ENCODE results near the gene TMEM45A.
"Not testable (repeated sequence)": the region's sequence is repeated elsewhere in the genome, so short reads cannot be mapped to it uniquely, and the experiment has no call there.

Gene TMEM45A

DNA sequence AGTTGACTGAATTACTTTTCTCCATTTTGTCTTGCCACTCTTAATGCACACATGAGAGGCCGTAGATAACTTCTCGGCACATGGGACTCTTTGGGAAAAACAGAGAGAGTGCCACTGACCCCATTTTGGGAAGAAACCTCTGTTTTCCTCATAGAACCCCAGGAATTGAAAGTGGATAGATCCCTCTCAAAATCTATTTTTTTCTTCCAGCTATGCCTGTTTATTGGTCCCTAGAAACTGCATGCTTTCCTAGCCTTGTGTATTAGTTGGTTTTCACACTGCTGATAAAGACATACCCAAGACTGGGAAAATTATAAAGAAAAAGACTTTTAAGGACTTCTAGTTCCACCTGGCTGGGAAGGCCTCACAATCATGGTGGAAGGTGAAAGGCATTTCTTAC lies 23.7 kb upstream of the TMEM45A start:
- no peak overlapping the region for H3K4me3 ChIP-seq
- no peak for DNase-seq (ENCODE audit: low spot score)
- TF ChIP-seq, protein P1, sequence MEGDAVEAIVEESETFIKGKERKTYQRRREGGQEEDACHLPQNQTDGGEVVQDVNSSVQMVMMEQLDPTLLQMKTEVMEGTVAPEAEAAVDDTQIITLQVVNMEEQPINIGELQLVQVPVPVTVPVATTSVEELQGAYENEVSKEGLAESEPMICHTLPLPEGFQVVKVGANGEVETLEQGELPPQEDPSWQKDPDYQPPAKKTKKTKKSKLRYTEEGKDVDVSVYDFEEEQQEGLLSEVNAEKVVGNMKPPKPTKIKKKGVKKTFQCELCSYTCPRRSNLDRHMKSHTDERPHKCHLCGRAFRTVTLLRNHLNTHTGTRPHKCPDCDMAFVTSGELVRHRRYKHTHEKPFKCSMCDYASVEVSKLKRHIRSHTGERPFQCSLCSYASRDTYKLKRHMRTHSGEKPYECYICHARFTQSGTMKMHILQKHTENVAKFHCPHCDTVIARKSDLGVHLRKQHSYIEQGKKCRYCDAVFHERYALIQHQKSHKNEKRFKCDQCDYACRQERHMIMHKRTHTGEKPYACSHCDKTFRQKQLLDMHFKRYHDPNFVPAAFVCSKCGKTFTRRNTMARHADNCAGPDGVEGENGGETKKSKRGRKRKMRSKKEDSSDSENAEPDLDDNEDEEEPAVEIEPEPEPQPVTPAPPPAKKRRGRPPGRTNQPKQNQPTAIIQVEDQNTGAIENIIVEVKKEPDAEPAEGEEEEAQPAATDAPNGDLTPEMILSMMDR (IDR thresholded peaks at IDR 0.05) = no peak
- no peak overlapping the region for H3K27ac ChIP-seq

DNA sequence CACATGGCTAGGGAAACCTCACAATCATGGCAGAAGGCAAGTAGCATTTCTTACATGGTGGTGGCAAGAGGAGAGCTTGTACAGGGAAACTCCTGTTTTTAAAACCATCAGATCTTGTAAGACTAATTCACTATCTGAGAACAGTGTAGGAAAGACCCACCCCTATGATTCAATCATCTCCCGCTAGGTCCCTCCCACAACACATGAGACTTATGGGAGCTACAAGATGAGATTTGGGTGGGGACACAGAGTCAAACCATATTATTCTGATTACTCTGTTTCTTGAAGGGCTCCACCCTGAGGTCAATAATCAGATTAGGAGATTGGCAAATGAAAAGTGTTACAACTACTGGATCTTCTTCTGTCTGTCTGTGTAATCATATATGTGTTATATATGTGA lies 21.5 kb upstream of the TMEM45A start:
- Histone ChIP-seq H3K4me3 (no peak overlapping the region), H3K27ac (no peak overlapping the region)
- TF ChIP-seq, protein P1 (IDR thresholded peaks at IDR 0.05) = no peak
- no peak for DNase-seq (ENCODE audit: low spot score)

DNA sequence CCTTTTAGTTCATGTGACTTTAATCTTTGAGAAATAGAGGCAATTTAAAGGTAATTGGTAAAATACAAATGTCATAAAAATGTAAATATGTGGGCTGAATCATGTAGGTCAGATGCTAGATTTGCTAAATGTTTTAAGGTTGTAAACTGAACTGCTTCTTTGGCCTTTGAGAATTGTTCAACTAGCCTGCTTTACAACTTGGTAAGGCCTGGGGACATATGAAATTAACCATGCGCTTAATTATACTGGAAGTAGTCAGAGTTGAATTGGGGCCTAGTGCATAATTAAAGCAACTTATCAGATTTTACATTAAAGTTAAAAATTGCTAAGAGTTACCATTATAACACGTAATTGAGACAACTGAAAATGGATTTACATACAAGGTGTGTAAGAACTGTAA lies 21.0 kb upstream of the TMEM45A start:
- Histone ChIP-seq H3K4me3 (no peak overlapping the region), H3K27ac (no peak overlapping the region)
- DNase-seq (ENCODE audit: low spot score) = no peak
- TF ChIP-seq, protein P1 (IDR thresholded peaks at IDR 0.05) = no peak

DNA sequence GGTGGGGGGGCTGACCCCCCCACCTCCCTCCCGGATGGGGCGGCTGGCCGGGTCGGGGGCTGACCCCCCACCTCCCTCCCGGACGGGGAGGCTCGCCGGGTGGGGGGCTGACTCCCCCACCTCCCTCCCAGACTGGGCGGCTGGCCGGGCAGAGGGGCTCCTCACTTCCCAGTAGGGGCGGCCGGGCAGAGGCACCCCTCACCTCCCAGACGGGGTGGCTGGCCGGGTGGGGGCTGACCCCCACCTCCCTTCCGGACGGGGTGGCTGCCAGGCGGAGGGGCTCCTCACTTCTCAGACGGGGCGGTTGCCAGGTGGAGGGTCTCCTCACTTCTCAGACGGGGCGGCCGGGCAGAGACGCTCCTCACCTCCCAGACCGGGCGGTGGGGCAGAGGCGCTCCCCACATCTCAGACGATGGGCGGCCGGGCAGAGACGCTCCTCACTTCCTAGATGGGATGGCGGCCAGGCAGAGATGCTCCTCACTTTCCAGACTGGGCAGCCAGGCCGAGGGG lies 14.5 kb upstream of the TMEM45A start:
- not testable (repeated sequence) for H3K4me3 ChIP-seq; DNase-seq (ENCODE audit: low spot score); H3K27ac ChIP-seq

DNA sequence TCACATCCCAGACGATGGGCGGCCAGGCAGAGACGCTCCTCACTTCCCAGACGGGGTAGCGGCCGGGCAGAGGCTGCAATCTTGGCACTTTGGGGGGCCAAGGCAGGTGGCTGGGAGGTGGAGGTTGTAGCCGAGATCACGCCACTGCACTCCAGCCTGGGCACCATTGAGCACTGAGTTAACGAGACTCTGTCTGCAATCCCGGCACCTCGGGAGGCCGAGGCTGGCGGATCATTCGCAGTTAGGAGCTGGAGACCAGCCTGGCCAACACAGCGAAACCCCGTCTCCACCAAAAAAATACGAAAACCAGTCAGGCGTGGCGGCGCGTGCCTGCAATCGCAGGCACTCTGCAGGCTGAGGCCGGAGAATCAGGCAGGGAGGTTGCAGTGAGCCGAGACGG lies 13.9 kb upstream of the TMEM45A start:
- H3K4me3 ChIP-seq; H3K27ac ChIP-seq; DNase-seq (ENCODE audit: low spot score): not testable (repeated sequence)

DNA sequence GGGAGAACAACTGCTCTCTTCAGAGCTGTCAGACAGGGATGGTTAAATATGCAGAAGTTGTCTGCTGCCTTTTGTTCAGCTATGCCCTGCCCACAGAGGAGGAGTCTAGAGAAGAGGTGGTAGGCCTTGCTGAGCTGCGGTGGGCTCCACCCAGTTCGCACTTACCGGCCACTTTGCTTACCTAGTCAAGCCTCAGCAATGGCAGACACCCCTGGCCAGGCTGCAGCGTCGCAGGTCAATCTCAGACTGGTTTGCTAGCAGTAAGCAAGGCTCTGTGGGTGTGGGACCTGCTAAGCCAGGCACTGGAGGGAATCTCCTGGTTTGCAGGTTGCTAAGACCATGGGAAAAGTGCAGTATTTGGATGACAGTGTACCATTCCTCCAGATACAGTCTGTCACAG lies 12.3 kb upstream of the TMEM45A start:
- Histone ChIP-seq H3K4me3 (no peak overlapping the region), H3K27ac (no peak overlapping the region)
- TF ChIP-seq, protein P1 (IDR thresholded peaks at IDR 0.05) = no peak
- no peak for DNase-seq (ENCODE audit: low spot score)

DNA sequence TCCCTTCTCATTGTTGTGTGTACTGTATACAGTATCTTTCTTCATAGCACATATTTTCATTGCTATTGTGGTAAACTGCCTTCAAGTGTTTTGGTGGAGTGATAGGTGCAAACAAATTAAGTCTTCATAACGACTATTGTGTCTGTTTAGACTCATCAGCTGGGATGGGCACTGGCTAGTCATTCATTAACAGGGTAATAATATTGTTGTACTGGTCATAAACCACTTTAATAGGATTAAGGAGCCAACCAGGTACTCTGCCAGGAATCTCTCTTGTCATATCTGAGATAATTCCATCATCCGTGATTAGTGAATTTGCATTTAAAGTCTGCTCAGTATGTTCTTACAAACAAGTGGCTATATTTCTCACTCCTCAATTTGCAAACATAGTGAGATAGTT lies 10.2 kb upstream of the TMEM45A start:
- H3K27ac ChIP-seq = no peak overlapping the region
- H3K4me3 ChIP-seq = no peak overlapping the region
- TF ChIP-seq, protein P1 (IDR thresholded peaks at IDR 0.05) = no peak
- no peak for DNase-seq (ENCODE audit: low spot score)

DNA sequence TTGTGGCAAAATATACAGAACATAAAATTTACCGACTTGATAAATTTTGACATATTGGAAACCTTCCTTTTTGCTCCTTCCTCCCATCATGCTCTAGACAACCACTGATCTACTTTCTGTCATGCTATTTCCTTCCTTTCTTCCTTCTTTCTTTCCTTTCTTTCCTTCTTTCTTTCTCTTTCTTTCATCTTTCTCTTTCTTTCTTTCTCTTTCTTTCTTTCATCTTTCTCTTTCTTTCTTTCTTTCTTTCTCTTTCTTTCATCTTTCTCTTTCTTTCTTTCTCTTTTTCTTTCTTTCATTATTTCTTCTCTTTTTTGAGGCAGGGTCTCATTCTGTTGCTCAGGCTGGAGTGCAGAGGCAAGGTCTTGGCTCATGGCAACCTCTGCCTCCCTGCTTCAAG lies 8.9 kb upstream of the TMEM45A start:
- Histone ChIP-seq H3K27ac (no peak overlapping the region), H3K4me3 (no peak overlapping the region)

More for the DNA sequence above, 8.9 kb upstream of the TMEM45A start:
- TF ChIP-seq, protein P1 (IDR thresholded peaks at IDR 0.05) = no peak
- no peak for DNase-seq (ENCODE audit: low spot score)
